Caco-2 (cell line): ENCODE data around the gene TAF3. TPM values are rescaled to one million over a fixed set of nuclear protein-coding genes. Genes with fewer than 3 reads are reported as not detected.

Experiments used
- BruUV-seq: library from RNA; stranded (reverse); fragments of 400-500 nt; replicated peaks from 2 replicates; lab custom pipeline; 2021; lab: Mats Ljungman, UMichigan
- CTCF ChIA-PET: fragments of 300-600 bp; sonication (Branson Sonifier 250); formaldehyde crosslinking; loops from one replicate; lab custom pipeline; 2022; ENCODE audit warnings: antibody characterized with exemption; lab: Charles Lee
- POLR2A ChIA-PET: fragments of 300-600 bp; sonication (Branson Sonifier 250); formaldehyde crosslinking; loops from one replicate; lab custom pipeline; 2022; ENCODE audit warnings: antibody characterized with exemption; lab: Charles Lee
- DNase-seq, 2 experiments: peaks; one replicate each; pipeline versions ENCODE4 v3.0.0 to v3.0.0-alpha.2; 2020 to 2022
- H3K27me3 ChIP-seq: replicated peaks from 2 replicates; pipeline ENCODE4 v1.6.0; 2011; ENCODE audit warnings: low read length; ENCODE audit not compliant: control insufficient read depth, insufficient read depth
- H3K36me3 ChIP-seq: 2 replicates; pipeline ENCODE4 v1.5.1; 2011; ENCODE audit warnings: low read length; ENCODE audit not compliant: control insufficient read depth, insufficient read depth
- H3K4me1 ChIP-seq: fragments of 250-450 bp; sonication (Bioruptor Pico); 2 replicates; pipeline ENCODE4 v1.5.1; 2020; ENCODE audit warnings: mild to moderate bottlenecking
- H3K4me3 ChIP-seq: 2 replicates; pipeline ENCODE4 v1.5.1; 2011; ENCODE audit warnings: low read depth, mild to moderate bottlenecking, control low read depth, low read length
- H3K9me3 ChIP-seq: fragments of 250-450 bp; sonication (Bioruptor Pico); 2 replicates; pipeline ENCODE4 v1.5.1; 2020; ENCODE audit warnings: mild to moderate bottlenecking, moderate library complexity
- H3K27ac Mint-ChIP-seq: one replicate; pipeline ENCODE4 v1.8.0; 2022; ENCODE audit warnings: mixed read lengths; ENCODE audit not compliant: unreplicated experiment
- H3K27me3 Mint-ChIP-seq: one replicate; pipeline ENCODE4 v1.8.0; 2022; ENCODE audit warnings: mixed read lengths; ENCODE audit not compliant: insufficient read depth, unreplicated experiment
- H3K36me3 Mint-ChIP-seq: one replicate; pipeline ENCODE4 v1.8.0; 2022; ENCODE audit warnings: mild to moderate bottlenecking, mixed read lengths; ENCODE audit not compliant: insufficient read depth, unreplicated experiment
- H3K4me1 Mint-ChIP-seq: one replicate; pipeline ENCODE4 v1.8.0; 2022; ENCODE audit warnings: low read depth, mixed read lengths; ENCODE audit not compliant: unreplicated experiment
- H3K4me3 Mint-ChIP-seq: one replicate; pipeline ENCODE4 v1.8.0; 2022; ENCODE audit warnings: mild to moderate bottlenecking, moderate library complexity, mixed read lengths; ENCODE audit not compliant: unreplicated experiment
- H3K9me3 Mint-ChIP-seq: one replicate; pipeline ENCODE4 v1.8.0; 2022; ENCODE audit warnings: mixed read lengths; ENCODE audit not compliant: unreplicated experiment
- intact Hi-C: fragments of 100-400 bp; cut with micrococcal nuclease; formaldehyde crosslinking; loops from one replicate; pipeline ENCODE4 v1.10.0; 2022; ENCODE audit not compliant: unreplicated experiment
- total RNA-seq: library from RNA; stranded (reverse); gene quantifications from 2 replicates; pipeline ENCODE4 v1.2.3, GENCODE V29; 2022
- TF ChIP-seq, protein P1 (sequence below), 2 experiments: fragments of 200-600 bp in 1 of 2; IDR thresholded peaks; 1 replicate in 1 of 2; 2 replicates in 1 of 2; pipeline versions ENCODE4 v1.5.1 to v1.8.0; 2011 to 2022; ENCODE audit warnings: antibody characterized with exemption in 1 of 2, control low read depth in 1 of 2, inconsistent platforms in 1 of 2, low read depth in 1 of 2, low read length in 1 of 2, mild to moderate bottlenecking in 1 of 2, moderate library complexity in 1 of 2; ENCODE audit not compliant: insufficient read depth in 1 of 2, severe bottlenecking in 1 of 2, unreplicated experiment in 1 of 2

TAF3 gene
- total RNA-seq, 1 experiment from 2014 or later = 30.6 TPM

DNA sequence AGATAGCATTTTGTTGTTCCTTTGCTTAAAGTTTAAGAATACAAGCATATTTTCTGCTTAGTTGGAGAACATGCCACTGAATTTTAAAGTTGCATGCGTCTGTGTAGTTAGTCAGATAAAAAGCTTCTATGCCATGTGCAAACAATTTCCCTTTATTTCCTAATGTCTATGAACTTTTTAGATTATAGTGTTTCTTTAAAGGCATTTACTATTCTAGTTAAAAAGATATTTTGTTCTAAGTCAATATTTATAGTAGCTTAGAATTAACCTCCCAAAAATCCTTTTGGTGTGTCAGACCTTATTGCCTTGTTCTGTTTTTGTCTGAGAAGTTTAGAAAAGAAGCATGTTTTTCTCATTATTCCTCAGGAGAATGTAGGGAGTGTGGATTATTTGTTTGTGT lies 137.1 kb downstream of the TAF3 start:
- TF ChIP-seq, protein P1, sequence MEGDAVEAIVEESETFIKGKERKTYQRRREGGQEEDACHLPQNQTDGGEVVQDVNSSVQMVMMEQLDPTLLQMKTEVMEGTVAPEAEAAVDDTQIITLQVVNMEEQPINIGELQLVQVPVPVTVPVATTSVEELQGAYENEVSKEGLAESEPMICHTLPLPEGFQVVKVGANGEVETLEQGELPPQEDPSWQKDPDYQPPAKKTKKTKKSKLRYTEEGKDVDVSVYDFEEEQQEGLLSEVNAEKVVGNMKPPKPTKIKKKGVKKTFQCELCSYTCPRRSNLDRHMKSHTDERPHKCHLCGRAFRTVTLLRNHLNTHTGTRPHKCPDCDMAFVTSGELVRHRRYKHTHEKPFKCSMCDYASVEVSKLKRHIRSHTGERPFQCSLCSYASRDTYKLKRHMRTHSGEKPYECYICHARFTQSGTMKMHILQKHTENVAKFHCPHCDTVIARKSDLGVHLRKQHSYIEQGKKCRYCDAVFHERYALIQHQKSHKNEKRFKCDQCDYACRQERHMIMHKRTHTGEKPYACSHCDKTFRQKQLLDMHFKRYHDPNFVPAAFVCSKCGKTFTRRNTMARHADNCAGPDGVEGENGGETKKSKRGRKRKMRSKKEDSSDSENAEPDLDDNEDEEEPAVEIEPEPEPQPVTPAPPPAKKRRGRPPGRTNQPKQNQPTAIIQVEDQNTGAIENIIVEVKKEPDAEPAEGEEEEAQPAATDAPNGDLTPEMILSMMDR (IDR thresholded peaks at IDR 0.05; ENCODE audit: insufficient read depth in 1 of 2, low read depth in 1 of 2, low read length in 1 of 2, severe bottlenecking in 1 of 2, unreplicated experiment in 1 of 2) = no peak
- H3K27ac Mint-ChIP-seq = peak overlapping the region; percentile 27
- POLR2A ChIA-PET = no interaction called here

DNA sequence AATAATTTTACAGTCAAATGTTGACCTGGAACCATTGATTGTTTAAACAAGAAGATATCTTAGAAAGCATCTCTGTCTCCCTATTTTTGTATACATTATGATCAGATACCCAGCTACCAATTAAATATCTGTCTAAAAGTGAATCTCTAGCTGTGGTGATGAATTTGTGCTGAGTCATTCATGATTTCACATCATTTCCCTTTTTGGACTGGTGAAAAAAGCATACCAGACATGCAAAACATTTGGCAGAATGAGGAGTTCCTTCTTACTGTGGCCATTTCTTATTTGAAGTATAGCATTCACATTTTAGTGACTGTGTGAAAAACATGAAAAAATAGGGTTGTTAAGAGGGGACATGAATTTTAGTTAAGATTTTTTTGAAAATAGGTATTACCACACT lies 138.2 kb downstream of the TAF3 start:
- Histone ChIP-seq H3K36me3 (no peaks in the 10 kb centered on the region), H3K4me3 (no peak overlapping the region), H3K9me3 (no peaks in the 10 kb centered on the region), H3K4me1 (peaks cover 21% of the 10 kb centered on the region), H3K27me3 (no peaks in the 10 kb centered on the region)
- no peak overlapping the region for H3K27ac Mint-ChIP-seq
- POLR2A ChIA-PET = no interaction called here
- CTCF ChIA-PET = no interaction called here
- no peaks in the 10 kb centered on the region for H3K36me3 Mint-ChIP-seq
- intact Hi-C loops = no loop called here
- TF ChIP-seq, protein P1 (IDR thresholded peaks at IDR 0.05; ENCODE audit: insufficient read depth in 1 of 2, low read depth in 1 of 2, low read length in 1 of 2, severe bottlenecking in 1 of 2, unreplicated experiment in 1 of 2) = no peak
- peaks cover 30% of the 10 kb centered on the region for H3K4me1 Mint-ChIP-seq
- no peak overlapping the region for H3K4me3 Mint-ChIP-seq
- no peaks in the 10 kb centered on the region for H3K9me3 Mint-ChIP-seq
- H3K27me3 Mint-ChIP-seq = no peaks in the 10 kb centered on the region
- no peak for DNase-seq
- no TSS peak for BruUV-seq

More for the DNA sequence above, 137.1 kb downstream of the TAF3 start:
- BruUV-seq = no TSS peak
- Histone ChIP-seq H3K36me3 (no peaks in the 10 kb centered on the region), H3K27me3 (no peaks in the 10 kb centered on the region), H3K4me1 (peaks cover 21% of the 10 kb centered on the region), H3K4me3 (no peak overlapping the region), H3K9me3 (no peaks in the 10 kb centered on the region; the same call in 1 of the 2 replicates)
- no peak for DNase-seq
- no peaks in the 10 kb centered on the region for H3K27me3 Mint-ChIP-seq
- H3K9me3 Mint-ChIP-seq = no peaks in the 10 kb centered on the region
- CTCF ChIA-PET = no interaction called here
- H3K4me1 Mint-ChIP-seq = peaks cover 30% of the 10 kb centered on the region
- intact Hi-C loops = no loop called here
- H3K4me3 Mint-ChIP-seq = no peak overlapping the region
- no peaks in the 10 kb centered on the region for H3K36me3 Mint-ChIP-seq

DNA sequence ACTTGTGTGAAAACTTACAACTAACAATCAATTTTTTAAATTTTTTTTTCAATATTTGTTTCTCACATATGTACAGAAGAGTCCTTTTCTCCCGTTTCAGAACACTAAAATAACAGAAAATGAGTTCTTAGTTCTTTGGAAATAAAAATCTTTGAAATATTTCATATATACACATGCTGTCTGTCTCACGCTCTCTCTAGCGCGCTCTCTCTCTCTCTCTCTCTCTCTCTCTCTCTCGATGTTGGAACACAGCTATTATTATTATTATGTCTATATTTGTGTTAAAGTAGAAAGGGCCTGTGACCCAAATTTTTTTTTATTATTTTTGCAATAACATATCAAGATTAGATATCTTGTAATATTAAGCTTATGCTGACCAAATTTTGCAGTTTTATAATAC lies 139.3 kb downstream of the TAF3 start:
- DNase-seq = no peak
- POLR2A ChIA-PET = no interaction called here
- BruUV-seq = no TSS peak
- Mint-ChIP-seq H3K27me3 (no peaks in the 10 kb centered on the region), H3K36me3 (no peaks in the 10 kb centered on the region), H3K4me1 (peaks cover 30% of the 10 kb centered on the region), H3K4me3 (no peak overlapping the region), H3K9me3 (no peaks in the 10 kb centered on the region), H3K27ac (no peak overlapping the region)
- H3K4me3 ChIP-seq = no peak overlapping the region
- H3K9me3 ChIP-seq = no peaks in the 10 kb centered on the region
- CTCF ChIA-PET = no interaction called here
- H3K4me1 ChIP-seq = peaks cover 21% of the 10 kb centered on the region
- intact Hi-C loops = no loop called here
- TF ChIP-seq, protein P1 (IDR thresholded peaks at IDR 0.05; ENCODE audit: insufficient read depth in 1 of 2, low read depth in 1 of 2, low read length in 1 of 2, severe bottlenecking in 1 of 2, unreplicated experiment in 1 of 2) = no peak
- no peaks in the 10 kb centered on the region for H3K36me3 ChIP-seq
- no peaks in the 10 kb centered on the region for H3K27me3 ChIP-seq
